GM19025 (cell line): ENCODE measurements around the gene HK1.
"Not testable (repeated sequence)": the region's sequence is repeated elsewhere in the genome, so short reads cannot be mapped to it uniquely, and the experiment has no call there.

ENCODE experiments used
- ATAC-seq: cut with Tn5 transposase; IDR thresholded peaks from one replicate; pipeline ENCODE4 v1.9.1; 2021; ENCODE audit warnings: mild to moderate bottlenecking, low read depth, moderate library complexity; ENCODE audit not compliant: unreplicated experiment

HK1 gene

GRCh38 chr10:69253171-69253570 lies 25.1 kb upstream of the HK1 start:
- ATAC-seq, result no peak

GRCh38 chr10:69254877-69255276 lies 23.4 kb upstream of the HK1 start:
- ATAC-seq, result no peak

- no peak for ATAC-seq
Observed at GRCh38 chr10:69259547-69260243, 18.6 kb upstream of the HK1 start.

GRCh38 chr10:69261184-69261583 lies 17.1 kb upstream of the HK1 start:
- ATAC-seq, result no peak

GRCh38 chr10:69262292-69262751 lies 16.0 kb upstream of the HK1 start:
- no peak for ATAC-seq

GRCh38 chr10:69265521-69265920 lies 12.8 kb upstream of the HK1 start:
- ATAC-seq, result no peak

GRCh38 chr10:69268761-69269416 lies 9.4 kb upstream of the HK1 start:
- ATAC-seq, result no peak

GRCh38 chr10:69269761-69270160 lies 8.5 kb upstream of the HK1 start:
- no peak for ATAC-seq

- no peak for ATAC-seq
Observed at GRCh38 chr10:69270990-69271389, 7.3 kb upstream of the HK1 start.

GRCh38 chr10:69272624-69273023 lies 5.7 kb upstream of the HK1 start:
- ATAC-seq, result no peak

- ATAC-seq, result no peak
Observed at GRCh38 chr10:69275444-69275843, 2.9 kb upstream of the HK1 start.

- no peak for ATAC-seq
Observed at GRCh38 chr10:69276503-69276902, 1.8 kb upstream of the HK1 start.

GRCh38 chr10:69279110-69279509 lies 814 bp downstream of the HK1 start:
- ATAC-seq, result no peak

- no peak for ATAC-seq
Observed at GRCh38 chr10:69281507-69282413, 3.5 kb downstream of the HK1 start.

- not testable (repeated sequence) for ATAC-seq
Observed at GRCh38 chr10:69284402-69284801, 6.1 kb downstream of the HK1 start.

- no peak for ATAC-seq
Observed at GRCh38 chr10:69285699-69286098, 7.4 kb downstream of the HK1 start.

- no peak for ATAC-seq
Observed at GRCh38 chr10:69287181-69287580, 8.9 kb downstream of the HK1 start.

GRCh38 chr10:69290993-69291392 lies 12.7 kb downstream of the HK1 start:
- no peak for ATAC-seq

GRCh38 chr10:69292459-69292858 lies 14.2 kb downstream of the HK1 start:
- no peak for ATAC-seq

- ATAC-seq, result no peak
Observed at GRCh38 chr10:69295027-69295636, 16.8 kb downstream of the HK1 start.

GRCh38 chr10:69303632-69304051 lies 25.3 kb downstream of the HK1 start:
- no peak for ATAC-seq
